Esophagus mucosa (tissue), 1 donor: Measurements from ENCODE around the gene PGS1. TPM values are rescaled to one million over a fixed set of nuclear protein-coding genes. Genes with fewer than 3 reads are reported as not detected.

Source experiments
- ATAC-seq: fragments of 200-7000 bp; cut with Tn5 transposase; one replicate; pipeline ENCODE4 v1.9.1; 2020
- total RNA-seq: library from RNA; stranded (reverse); gene quantifications from one replicate; pipeline ENCODE4 v1.2.4, GENCODE V29; 2023
- donor health status: DM: yes; HTN: yes; CAD: no.

The PGS1 gene
- total RNA-seq, 1 donor from 2014 or later, result 15.9 TPM

- ATAC-seq, result peak; percentile 1
Measured at GRCh38 chr17:78408476-78409050, 30.1 kb downstream of the PGS1 start.

GRCh38 chr17:78409191-78409928, 30.9 kb downstream of the PGS1 start:
- ATAC-seq, result peak; percentile 73

- no peak for ATAC-seq
Measured at GRCh38 chr17:78411241-78411857, 32.9 kb downstream of the PGS1 start.

- no peak for ATAC-seq
Measured at GRCh38 chr17:78412403-78412802, 34.0 kb downstream of the PGS1 start.

- ATAC-seq, result no peak
Measured at GRCh38 chr17:78414178-78415162, 36.0 kb downstream of the PGS1 start.

- ATAC-seq, result no peak
Measured at GRCh38 chr17:78415821-78416711, 37.6 kb downstream of the PGS1 start.

- ATAC-seq, result no peak
Measured at GRCh38 chr17:78416791-78417530, 38.5 kb downstream of the PGS1 start.

GRCh38 chr17:78417531-78417909, 39.1 kb downstream of the PGS1 start:
- ATAC-seq, result no peak

GRCh38 chr17:78418326-78419026, 40.0 kb downstream of the PGS1 start:
- ATAC-seq, result no peak

- no peak for ATAC-seq
Measured at GRCh38 chr17:78419970-78420815, 41.7 kb downstream of the PGS1 start.

GRCh38 chr17:78421084-78421533, 42.7 kb downstream of the PGS1 start:
- ATAC-seq, result no peak

- peak; percentile 74 for ATAC-seq
Measured at GRCh38 chr17:78421534-78422266, 43.3 kb downstream of the PGS1 start.

GRCh38 chr17:78422267-78422605, 43.8 kb downstream of the PGS1 start:
- no peak for ATAC-seq

- ATAC-seq, result no peak
Measured at GRCh38 chr17:78422872-78423588, 44.6 kb downstream of the PGS1 start.

GRCh38 chr17:78423961-78424675, 45.7 kb downstream of the PGS1 start:
- no peak for ATAC-seq

- ATAC-seq, result no peak
Measured at GRCh38 chr17:78425429-78425828, 47.0 kb downstream of the PGS1 start.

- ATAC-seq, result no peak
Measured at GRCh38 chr17:78426293-78426879, 47.9 kb downstream of the PGS1 start.
